VCaP (cell line): ENCODE measurements around the gene LINC01488.

Source experiments
- H3K27ac ChIP-seq: fragments of 450-650 bp; 2 replicates; pipeline ENCODE4 v1.5.1; 2017
- CTCF ChIP-seq: fragments of 450-650 bp; conservative IDR thresholded peaks from 2 replicates; pipeline ENCODE4 v1.5.1; 2017; ENCODE audit warnings: mild to moderate bottlenecking, moderate library complexity

LINC01488 gene

DNA sequence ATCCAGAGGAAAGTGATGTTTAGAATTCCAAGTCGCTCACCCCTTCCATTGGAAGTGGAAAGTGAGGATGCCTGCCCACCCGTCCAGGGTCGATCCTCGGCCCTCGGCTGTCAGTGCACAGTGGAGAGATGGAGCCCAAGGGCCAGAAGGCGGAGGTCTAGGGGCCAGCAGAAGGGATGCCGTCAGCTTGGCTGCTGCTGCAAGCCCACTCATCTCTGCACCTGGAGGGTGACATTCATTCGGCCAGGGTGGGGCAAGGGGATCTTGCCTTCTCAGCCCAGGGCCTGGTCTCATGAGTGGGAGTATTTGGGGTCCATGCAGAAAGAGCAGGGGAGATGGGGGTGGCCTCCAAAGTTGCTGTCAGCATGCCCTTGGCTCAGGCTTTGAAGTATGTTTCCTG, 30.7 kb downstream of the LINC01488 start:
- no peak for TF ChIP-seq CTCF
- H3K27ac ChIP-seq, result no peak overlapping the region

DNA sequence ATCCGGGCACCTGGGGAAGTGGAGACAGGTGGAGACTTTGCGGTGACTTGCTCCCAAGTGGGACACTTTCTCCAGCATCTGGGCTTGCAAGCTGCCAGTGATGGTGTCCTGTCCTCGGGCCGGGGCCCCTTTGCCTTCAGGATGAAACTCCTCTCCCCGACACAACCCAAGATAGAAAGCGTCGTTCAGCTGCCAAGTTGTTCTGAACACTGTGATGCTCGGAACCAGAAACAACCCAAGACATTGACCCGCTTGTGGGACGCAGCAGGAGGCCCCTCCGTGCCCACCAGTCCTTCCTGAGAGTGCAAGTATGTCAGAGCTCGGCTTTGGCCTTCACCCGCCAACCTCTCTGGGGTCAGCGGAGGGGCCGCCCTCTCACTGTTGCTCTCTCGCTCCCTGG, 31.3 kb downstream of the LINC01488 start:
- TF ChIP-seq CTCF, result no peak

GRCh38 chr11:69513196-69513595, 31.7 kb downstream of the LINC01488 start:
- TF ChIP-seq CTCF, result no peak
- no peak overlapping the region for H3K27ac ChIP-seq

More for the DNA sequence above, 31.3 kb downstream of the LINC01488 start:
- no peak overlapping the region for H3K27ac ChIP-seq

- H3K27ac ChIP-seq, result no peak overlapping the region
- TF ChIP-seq CTCF, result no peak
Observed at GRCh38 chr11:69513663-69514224, 32.3 kb downstream of the LINC01488 start.

GRCh38 chr11:69514771-69515170, 33.3 kb downstream of the LINC01488 start:
- no peak overlapping the region for H3K27ac ChIP-seq
- TF ChIP-seq CTCF, result no peak

- TF ChIP-seq CTCF, result no peak
- H3K27ac ChIP-seq, result no peak overlapping the region
Observed at GRCh38 chr11:69515271-69516245, 34.1 kb downstream of the LINC01488 start.

DNA sequence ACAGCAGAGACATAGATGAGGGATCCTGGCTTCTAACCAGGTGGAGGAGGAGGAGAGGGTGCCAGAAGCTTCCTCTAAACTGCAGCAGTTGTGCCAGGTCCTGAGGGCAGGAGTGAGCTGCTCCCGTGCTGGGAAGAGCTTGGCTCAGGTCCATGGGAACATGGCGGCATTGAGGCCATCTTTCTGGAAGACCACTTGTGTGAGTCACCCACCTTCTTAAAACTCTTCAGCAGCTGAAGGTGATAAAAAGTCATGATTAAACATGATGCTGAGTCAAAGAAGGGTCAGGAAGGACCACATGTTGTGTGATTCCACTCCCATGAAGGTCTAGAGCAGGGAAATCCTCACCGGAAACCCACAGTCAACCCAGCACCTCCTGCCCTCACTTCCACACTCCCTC, 35.1 kb downstream of the LINC01488 start:
- TF ChIP-seq CTCF, result no peak
- no peak overlapping the region for H3K27ac ChIP-seq
